Measurements from ENCODE around the gene AOPEP.

DNA sequence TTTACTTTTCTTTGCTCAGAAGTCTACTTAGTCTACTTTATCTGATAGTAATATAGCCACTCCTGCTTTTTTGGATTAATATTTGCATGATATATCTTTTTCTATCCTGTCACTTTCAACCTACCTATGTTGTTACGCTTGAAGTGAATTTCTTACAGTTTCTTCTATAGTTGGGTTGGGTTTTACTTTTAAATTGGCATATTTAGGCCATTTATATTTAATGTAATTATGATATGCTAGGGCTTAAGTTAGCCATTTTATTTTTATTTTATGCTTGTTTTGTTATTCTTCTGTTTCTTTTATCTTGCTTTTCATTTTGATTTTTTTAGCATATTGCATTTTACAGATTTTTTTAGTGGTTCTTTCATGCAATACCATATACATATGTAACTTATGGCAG, 164.7 kb downstream of the AOPEP start:
- TF ChIP-seq, protein P1, sequence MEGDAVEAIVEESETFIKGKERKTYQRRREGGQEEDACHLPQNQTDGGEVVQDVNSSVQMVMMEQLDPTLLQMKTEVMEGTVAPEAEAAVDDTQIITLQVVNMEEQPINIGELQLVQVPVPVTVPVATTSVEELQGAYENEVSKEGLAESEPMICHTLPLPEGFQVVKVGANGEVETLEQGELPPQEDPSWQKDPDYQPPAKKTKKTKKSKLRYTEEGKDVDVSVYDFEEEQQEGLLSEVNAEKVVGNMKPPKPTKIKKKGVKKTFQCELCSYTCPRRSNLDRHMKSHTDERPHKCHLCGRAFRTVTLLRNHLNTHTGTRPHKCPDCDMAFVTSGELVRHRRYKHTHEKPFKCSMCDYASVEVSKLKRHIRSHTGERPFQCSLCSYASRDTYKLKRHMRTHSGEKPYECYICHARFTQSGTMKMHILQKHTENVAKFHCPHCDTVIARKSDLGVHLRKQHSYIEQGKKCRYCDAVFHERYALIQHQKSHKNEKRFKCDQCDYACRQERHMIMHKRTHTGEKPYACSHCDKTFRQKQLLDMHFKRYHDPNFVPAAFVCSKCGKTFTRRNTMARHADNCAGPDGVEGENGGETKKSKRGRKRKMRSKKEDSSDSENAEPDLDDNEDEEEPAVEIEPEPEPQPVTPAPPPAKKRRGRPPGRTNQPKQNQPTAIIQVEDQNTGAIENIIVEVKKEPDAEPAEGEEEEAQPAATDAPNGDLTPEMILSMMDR (IDR thresholded peaks at IDR 0.05): no peak
- TF ChIP-seq POLR2A (IDR thresholded peaks at IDR 0.05) (no peak), EP300 (IDR thresholded peaks at IDR 0.05) (no peak), POLR2AphosphoS5 (IDR thresholded peaks at IDR 0.05) (no peak)
